ENCODE results near the gene CDCA7.
"Not testable (repeated sequence)": the region's sequence is repeated elsewhere in the genome, so short reads cannot be mapped to it uniquely, and the experiment has no call there.

Gene CDCA7

DNA sequence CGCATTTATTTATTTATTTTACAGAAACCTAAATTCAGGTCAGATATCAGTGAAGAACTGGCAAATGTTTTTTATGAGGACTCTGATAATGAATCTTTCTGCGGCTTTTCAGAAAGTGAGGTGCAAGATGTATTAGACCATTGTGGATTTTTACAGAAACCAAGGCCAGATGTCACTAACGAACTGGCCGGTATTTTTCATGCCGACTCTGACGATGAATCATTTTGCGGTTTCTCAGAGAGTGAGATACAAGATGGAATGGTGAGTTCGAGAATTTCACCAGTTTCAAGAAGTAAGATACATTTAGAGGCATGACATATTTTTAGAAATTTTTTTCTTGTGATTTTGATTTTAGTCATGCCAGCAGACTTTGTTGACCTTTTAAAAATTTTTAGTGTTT lies 4.6 kb downstream of the CDCA7 start:
- DNase-seq, result no peak

DNA sequence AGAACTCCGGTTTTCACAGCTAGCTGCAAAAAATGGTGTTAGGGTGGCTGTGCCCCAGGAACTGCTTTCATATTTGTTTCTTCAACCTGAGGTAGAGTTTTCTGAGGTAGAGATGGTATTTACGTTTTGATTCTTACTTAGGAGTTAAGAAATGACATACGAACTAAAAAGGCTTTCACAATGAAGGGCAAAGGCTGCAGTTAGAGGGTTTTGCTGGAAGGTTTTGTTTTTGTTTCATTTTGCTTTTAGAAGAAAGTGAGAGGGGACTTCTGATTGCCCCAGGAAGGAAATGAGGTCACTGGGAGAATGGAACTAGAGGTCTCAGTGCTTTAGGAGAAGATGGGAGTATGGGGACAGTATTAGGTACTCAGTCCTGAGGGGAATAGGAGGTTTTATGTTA lies 15.5 kb downstream of the CDCA7 start:
- DNase-seq, result no peak

DNA sequence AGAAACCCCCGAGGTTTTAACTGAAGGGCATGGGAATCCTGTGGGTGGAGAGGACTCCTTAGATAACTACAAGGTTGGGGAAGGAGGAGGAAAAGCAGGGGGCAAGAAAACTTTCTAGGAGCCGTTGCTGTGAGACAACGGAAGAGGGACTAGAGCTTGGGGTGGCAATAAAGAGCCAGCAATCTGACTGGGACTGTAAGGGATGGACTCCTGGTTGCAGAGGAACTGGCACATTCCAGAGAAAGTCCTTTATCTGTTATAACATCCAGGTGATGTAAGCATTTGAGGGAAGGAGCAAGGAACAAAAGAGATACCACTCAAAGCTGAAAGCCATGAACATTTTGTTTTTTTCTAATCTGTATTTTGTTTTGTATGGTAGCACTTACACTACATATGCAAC lies 16.4 kb downstream of the CDCA7 start:
- no peak for DNase-seq

DNA sequence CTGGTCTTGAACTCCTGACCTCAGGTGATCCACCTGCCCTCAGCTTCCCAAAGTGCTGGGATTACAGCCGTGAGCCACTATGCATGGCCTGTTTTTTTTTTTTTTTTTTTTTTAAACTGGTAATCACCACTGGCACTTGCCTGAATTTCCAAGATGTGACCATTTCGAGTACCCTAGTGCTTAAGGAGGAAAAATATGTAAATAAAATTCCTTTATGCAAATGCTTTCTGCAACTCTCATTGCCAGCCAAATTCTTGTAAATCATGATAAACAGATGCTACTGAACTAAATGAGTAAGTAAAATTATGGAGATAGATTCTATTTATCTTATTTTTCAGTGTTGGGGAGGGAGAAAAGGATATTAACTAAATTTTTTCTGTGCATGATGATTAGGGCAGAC lies 18.6 kb downstream of the CDCA7 start:
- no peak for DNase-seq

DNA sequence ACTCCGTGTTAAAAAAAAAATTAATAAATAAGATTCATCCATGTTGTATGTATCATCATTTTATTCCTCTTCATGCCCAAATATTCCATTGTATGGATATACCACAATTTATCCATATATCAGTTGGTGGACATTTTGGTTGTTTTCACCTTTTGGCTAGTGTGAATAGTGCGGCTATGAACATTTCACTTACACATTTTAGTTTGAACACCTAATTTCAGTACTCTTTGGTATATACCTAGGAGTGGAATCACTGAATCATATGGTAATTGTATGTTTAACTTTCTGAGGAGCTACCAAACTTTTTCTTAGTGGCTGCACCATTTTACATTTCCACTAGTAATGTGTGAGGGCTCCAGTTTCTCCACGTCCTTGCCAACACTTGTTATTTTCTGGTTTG lies 20.0 kb downstream of the CDCA7 start:
- DNase-seq, result no peak

DNA sequence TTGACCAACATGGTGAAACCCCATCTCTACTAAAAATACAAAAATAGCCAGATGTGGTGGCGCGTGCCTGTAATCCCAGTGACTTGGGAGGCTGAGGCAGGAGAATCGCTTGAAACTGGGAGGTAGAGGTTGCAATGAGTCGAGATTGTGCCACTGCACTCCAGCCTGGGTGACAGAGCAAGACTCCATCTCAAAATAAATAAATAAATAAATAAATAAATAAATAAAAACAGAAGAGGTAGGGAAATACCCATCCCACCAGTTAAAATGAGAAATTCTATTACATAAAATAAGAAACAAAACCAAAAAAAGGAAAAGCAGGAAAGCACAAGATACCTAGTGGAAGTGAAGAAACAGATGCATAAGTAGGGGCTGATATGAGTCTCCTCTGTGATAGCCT lies 30.9 kb downstream of the CDCA7 start:
- DNase-seq, result not testable (repeated sequence)

DNA sequence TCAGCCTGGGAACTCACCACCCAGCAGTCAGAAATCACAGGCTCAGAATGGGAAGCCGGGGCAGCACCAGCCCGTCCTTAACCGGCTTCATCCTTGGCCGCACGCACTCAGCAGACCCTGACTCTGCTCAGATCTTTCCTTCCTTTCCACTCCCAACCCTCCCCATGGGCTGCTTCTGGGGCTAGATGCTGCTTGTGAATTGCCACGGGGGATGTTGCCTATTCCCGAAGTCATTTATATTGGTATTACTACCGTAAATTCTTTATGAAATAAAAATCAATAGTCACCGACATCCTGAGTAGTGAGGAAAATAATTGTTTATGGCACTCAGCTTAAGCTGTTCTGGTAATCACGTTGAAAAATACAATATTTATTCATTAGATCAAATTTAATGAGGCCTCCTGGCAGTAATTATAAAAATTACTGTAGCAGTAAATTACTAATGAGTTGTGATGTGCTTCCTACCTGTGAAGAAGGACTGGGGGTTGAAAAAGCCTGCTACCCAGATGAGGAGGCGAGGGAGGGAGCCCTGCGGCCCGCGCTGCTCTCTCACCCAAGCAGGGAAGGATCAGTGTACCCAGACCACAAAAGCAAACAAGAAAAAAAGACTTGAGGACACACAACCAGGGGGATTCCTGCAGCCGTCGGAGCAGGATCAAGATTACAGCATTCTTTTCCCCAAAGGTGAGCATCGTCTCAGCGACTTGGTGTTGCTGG lies 31.5 kb downstream of the CDCA7 start:
- no peak for DNase-seq

DNA sequence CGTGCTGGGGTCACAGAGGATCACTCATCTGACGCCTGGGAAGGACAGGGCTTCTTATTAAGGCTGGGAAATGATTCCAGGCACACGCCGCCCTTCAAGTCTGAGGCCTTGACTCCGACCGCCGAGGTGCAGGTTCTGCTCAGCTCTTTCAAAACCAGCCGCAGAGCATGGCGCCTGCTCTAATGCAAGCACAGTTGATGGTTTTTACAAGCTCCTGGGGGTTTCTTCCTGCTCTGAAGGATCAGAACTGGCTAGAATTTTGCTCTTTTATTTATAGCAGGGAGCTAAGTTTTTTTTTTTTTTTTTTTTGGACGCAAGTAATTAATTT lies 32.0 kb downstream of the CDCA7 start:
- DNase-seq, result no peak

DNA sequence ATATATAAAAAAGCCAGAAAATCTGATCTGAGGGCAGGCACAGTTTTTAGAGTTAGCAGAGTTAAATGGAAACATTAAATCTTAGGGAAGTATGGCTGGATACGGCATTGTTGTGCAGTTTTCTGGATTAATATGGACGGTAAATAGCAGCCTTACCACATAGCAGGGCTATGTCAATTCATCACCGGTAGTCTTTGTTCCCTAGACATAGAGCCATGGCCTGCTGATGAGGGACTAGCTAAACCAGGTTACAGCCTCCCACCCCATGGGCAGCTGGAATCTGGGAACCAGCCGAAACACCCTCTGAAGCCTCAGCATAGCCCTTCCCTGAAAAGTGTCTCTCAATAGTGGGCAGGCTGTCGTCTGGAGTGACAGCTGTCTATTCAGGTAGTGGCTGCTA lies 32.4 kb downstream of the CDCA7 start:
- no peak for DNase-seq

DNA sequence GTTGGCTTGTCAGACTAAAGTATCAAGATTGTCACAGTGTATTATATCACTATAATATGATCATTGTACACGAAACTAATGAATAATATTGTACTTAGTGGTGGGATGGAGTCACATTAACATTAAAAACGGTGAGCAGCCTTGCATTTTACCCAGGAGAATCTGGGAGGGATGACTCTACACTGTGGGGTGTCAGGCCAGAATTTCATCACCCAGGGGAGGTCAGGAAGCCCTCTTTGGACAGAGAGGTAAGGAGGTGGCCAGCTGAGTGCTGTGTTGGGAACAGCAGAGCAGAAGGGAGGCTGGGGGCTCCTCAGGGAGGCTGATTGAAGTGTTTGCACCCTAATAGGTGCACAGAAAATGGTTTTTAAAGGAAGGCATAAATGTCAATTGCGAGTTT lies 33.0 kb downstream of the CDCA7 start:
- DNase-seq, result no peak

DNA sequence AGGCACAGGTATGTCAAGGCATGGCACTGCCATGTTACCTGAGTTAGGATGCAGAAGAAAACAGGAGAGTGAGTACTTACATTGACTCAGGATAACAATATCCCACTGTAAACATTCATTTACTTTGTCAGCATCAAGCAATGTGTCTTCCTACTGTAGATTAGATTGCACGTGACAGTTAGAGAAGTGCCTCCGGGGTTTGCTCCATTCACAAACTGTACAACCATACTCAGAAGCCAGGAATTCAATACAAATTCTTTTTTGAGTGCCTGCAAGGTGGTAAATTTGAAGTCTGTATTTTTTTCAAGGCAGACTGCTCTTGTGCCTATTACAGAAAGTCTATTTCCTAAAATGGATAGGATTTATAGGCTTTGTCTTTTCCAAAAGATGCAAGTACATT lies 34.1 kb downstream of the CDCA7 start:
- no peak for DNase-seq

DNA sequence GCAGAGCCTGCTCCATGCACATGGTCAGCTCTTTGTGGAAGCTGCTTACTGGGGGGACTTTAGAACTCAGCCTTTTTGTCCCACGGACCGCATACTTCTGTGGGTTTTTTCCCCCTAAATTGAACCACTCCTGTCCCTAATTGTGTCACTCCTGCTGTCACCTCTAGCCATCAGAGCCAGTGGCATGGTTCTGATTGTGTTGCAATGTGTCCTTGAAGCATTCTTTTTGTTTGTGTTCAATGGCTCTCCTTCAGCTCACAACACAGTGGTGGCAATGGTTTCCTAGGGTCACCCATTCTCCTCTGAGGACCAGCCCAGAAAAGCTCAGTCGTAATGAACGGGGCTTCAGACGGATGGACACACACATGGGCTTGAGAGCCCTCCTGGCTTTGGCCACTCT lies 35.4 kb downstream of the CDCA7 start:
- no peak for DNase-seq

DNA sequence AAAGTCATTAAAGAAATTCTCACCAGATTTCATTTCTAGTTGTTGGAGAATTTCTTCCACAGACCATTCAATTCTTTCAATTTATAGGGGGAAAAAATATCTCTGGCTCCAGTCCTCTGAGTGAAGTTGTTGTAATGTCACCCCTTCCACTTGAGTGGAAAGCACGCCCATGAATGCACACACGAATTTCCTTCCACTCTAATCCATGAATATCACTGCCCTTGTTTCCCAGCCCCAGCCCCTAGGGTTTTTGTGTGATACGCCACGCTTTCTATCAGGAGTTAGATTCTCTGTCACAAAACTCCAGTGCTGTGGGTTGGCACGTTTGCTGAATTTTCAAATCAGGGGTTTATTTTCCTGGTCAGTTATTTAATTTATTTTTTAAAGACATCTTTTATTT lies 38.1 kb downstream of the CDCA7 start:
- no peak for DNase-seq

DNA sequence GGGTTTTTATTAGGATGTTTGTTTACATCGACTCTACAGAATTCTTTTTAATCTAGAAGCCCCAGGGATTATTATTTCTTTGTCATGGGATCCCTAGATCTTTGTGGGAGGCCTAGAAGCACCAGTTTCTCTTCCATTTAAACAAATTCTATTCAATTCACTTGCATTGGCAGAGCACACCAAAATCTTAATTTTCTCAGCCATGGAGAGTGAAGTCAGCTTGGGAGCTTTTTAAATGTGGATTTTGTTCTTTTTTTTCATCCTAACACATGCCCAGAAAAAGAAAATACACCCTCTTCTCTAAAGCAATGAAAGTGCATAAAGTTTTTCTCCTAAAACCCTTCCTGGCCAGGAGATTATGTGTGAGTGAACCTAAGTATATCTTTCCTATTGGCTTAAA lies 38.5 kb downstream of the CDCA7 start:
- DNase-seq, result no peak

DNA sequence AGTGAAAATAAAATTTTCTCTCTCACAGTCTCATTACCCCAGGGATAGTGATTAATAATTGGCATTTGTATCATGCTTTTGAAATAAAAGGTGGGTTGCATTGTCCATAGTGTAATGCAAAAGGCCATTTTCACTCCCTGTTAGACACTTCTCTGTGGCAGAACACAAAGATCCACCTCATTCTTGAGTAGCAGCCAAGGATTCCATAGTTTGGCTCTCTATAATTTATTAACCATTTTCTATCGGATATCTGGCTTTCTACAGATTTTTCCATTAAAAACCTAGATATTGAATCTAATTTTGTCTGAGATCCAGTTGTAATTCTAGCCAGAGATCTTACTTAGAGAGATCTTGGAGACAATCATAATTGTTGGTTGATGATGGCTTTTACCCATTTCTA lies 39.0 kb downstream of the CDCA7 start:
- no peak for DNase-seq

DNA sequence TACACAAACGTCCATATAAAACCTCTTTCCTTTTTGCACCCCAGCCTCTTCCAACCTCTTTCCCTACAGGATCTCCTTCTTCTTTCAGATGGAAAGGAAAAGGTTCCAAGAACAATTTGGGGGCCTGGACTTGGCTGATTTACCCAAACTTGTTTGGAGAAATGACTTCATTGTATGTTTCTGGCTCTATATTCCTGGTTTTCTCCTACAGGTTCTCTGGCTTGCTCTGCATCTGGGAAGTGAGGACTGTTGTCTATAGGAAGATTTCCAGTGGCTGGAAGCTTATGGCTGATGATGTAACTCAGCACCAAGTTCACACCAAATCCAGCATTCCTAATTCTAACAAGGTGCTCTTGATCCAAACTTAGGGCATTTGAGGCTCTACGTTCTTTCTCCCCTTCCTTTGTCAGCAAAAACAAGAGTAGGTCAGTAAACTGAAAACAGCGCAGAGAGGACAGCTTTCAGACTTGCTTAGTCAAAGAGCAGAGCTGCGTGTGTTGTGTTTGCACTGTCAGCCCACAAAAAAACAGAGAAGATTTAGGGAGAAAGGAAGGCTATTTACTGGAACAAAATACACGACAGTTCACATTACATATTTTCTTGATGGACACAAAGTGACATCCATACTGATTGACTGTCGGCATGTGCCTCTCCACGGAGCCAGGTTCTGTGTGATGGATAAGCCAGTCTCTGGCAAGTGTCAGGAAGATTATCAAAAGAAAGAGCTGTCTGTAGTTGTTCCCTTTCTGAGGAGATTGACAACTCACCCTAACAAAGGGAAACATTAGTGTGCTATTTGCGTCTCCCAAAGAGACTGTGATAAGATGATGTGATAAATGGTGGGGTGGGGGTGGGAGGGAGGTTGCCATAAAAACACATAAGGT lies 39.7 kb downstream of the CDCA7 start:
- DNase-seq, result no peak

DNA sequence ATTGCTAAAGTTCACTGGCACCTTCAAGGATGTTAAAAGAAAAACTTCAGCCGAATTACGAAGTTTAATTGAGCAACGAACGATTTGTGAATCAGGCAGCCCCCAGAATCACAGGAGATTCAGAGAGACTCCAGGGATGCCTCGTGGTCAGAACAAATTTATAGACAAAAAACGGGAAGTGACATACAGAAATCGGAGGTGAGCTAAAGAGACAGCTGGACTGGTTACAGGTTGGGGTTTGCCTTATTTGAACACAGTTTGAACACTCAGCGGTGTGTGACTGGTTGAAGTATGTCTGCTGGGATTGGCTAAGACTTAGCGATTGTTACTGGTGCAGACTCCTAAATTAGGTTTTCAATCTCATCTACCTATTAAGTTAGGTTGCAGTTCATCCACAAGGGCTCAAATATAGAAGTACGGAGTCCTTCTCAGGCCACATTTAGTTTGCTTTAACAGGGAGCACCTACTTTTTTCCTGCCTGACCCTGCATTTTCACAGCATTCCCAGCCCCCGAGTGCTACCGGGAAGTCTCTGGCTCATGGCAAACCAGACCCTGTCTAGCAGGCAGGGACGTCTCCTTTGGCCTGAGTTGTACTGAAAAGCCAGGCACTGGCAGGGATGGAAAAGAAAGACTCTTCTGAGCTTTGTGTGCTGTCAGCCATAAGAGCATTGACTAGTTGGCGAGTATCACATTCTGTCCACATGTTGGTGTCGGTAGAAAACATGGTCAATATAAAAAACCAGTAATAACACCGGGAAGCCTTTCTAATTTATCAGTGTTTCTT lies 41.1 kb downstream of the CDCA7 start:
- no peak for DNase-seq

DNA sequence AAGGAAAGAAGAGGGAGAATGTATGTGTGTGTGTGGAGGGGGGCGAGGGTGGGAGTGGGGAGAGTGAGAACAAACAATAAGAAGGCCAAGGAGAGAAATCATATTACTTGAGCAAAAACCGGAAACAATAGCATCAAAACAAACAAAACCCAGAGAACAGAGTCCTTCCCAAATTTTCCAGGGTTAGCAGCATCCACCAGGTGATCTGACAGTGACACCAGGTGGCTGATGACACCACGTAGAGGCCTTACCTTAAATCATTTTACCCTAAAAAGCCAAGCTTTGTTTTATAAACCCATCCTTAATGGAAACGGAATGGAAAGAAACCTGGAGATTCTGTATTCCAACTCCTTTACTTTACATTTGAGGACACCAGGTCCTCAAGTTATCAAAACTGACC lies 42.9 kb downstream of the CDCA7 start:
- DNase-seq, result no peak

DNA sequence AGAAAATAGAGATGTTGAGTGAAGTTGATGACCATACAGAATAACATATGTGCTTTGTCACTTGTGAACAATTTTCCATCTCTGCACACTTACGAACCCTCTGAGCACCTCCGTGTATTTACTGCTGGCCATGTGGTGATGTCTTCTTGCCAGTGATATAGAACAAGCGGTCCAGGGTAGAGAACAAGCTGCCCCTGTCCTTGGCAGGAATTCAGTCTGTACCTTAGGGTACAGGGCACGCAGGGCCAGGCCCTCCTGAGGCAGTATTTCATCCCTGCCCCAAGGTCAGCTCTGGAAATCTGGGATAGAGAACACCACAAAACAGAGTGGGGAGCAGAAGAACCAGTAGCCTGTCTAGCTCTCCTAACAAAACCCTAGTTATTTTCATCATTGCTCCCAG lies 44.6 kb downstream of the CDCA7 start:
- DNase-seq, result no peak

DNA sequence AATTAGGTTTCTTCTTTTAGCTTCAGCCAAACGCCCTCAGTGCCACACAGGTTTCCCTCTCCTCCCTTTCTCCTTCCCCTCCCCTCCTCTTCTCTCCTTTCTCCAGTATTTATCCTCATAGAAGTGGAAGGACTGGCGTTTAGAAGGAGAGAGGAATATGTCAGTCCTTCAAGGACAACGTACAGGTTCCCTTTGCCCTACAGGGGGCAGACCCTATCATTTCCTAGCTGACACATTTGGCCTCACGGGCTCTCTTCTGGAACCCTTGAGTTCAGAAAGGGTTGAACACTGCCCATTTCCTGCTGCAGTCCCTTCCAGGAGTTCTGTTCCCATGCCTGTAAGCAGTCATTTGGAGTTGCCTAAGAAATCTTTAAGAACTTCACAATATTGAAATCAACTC lies 46.1 kb downstream of the CDCA7 start:
- no peak for DNase-seq

DNA sequence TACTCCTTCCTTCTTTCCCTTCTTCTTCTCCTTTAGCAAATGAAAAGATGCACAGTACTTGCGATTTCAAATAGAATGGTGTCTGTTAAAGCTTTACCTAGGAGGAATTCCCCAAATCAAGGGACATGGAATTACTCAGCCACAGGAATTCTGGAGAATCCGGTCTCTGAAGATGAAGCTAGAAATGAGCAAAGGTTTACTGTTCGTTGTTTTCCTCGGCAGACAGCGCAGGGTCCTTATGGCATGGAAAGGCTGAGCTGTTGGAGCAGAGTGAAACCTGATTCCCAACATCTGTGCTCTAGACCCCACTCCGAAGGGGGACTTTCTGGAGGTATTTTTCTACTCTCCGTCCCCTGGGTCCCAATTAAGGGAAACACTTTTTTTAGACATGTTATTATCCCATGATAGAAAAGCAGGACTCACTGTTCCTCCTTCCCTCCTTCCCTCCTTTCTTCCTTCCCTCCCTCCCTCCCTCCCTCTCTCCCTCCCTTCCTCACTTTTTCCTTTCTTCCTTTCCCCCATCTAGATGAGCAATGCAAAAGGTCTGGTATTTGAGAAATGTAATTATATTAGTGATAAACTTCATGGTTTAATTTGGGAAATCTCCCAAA lies 47.1 kb downstream of the CDCA7 start:
- no peak for DNase-seq

DNA sequence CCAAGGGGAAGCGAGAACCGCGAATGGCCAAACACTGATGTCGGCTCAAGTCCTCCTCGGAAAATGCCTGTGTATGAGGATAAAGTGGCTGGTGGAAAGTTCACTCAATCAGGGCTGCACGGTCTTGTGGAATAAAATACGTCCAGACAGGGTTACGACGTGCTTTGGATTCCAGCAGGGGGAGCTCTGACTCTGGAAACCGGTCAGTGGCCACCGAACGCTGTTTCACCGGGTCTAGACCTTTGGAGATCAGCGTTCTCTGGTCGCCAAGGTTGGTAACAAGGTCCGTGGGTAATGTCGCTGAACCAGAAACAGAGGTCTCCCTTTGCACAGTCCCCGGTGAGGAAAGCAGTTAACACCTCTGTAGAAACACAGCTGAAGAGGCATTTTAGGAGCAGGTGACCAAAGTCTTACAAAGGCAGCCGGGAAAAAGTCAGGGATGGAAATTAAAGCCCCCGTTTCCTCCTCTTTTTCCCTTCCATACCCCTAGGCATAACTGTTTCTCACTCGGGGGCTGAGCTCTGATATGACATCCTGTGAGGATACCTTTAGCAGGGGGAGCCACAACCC lies 47.8 kb downstream of the CDCA7 start:
- peak; percentile 83 for DNase-seq

Data from activated CD4-positive, alpha-beta T cell treated with anti-CD3 and anti-CD28 coated beads for 48 hours (primary cell).